ENCODE data around the gene PALMD. TPM values are rescaled to one million over a fixed set of nuclear protein-coding genes. Genes with fewer than 3 reads are reported as not detected.

Gene PALMD
- total and polyA plus RNA-seq, 2 donors (not counting 1 experiment from before 2014, with no cell fraction given): not detected

- no peak for ATAC-seq (ENCODE audit: low read depth)
- H3K27ac ChIP-seq (ENCODE audit: low read length in 2 of 2): no peak overlapping the region
- H3K4me2 ChIP-seq (replicated peaks; ENCODE audit: low read depth, low read length, poor library complexity, severe bottlenecking): no peak overlapping the region
- H4K20me1 ChIP-seq (ENCODE audit: control insufficient read depth, insufficient read depth, low read length, poor library complexity, severe bottlenecking): no peaks in the 10 kb centered on the region
- H2AFZ ChIP-seq (ENCODE audit: insufficient read depth, low read depth, low read length, poor library complexity, severe bottlenecking): no peak overlapping the region
- H3K4me3 ChIP-seq (ENCODE audit: control extremely low read depth in 1 of 5, extremely low read depth in 1 of 5, insufficient read depth in 1 of 5, low read depth in 2 of 5, low read length in 4 of 5): no peak overlapping the region
- no peaks in the 10 kb centered on the region for H3K79me2 ChIP-seq (ENCODE audit: control insufficient read depth, insufficient read depth, low read length)
- no peaks in the 10 kb centered on the region for H3K9me3 ChIP-seq (ENCODE audit: control extremely low read depth in 1 of 3, control insufficient read depth in 2 of 3, insufficient read depth in 1 of 3, low read length in 2 of 3)
- H3K4me1 Mint-ChIP-seq: no peaks in the 10 kb centered on the region
- intact Hi-C loops (cut with micrococcal nuclease): no loop called here
- no peaks in the 10 kb centered on the region for H3K4me1 ChIP-seq (ENCODE audit: control insufficient read depth in 2 of 2, insufficient read depth in 2 of 2, low read length in 2 of 2)
- H3K27ac Mint-ChIP-seq: no peak overlapping the region
- no peak for DNase-seq
- H3K27me3 Mint-ChIP-seq: peaks cover 3% of the 10 kb centered on the region
- ChIA-PET POLR2A (no interaction called here), CTCF (no interaction called here)
- no peaks in the 10 kb centered on the region for H3K36me3 ChIP-seq (replicated peaks in 1 of 2; ENCODE audit: control extremely low read depth in 1 of 2, control insufficient read depth in 1 of 2, extremely low read depth in 1 of 2, insufficient read depth in 2 of 2, low read length in 1 of 2)
- TF ChIP-seq EZH2 (IDR thresholded peaks at IDR 0.05; ENCODE audit: borderline replicate concordance, insufficient read depth, low read depth, low read length, poor library complexity, severe bottlenecking): no peak
- TF ChIP-seq, protein P1, sequence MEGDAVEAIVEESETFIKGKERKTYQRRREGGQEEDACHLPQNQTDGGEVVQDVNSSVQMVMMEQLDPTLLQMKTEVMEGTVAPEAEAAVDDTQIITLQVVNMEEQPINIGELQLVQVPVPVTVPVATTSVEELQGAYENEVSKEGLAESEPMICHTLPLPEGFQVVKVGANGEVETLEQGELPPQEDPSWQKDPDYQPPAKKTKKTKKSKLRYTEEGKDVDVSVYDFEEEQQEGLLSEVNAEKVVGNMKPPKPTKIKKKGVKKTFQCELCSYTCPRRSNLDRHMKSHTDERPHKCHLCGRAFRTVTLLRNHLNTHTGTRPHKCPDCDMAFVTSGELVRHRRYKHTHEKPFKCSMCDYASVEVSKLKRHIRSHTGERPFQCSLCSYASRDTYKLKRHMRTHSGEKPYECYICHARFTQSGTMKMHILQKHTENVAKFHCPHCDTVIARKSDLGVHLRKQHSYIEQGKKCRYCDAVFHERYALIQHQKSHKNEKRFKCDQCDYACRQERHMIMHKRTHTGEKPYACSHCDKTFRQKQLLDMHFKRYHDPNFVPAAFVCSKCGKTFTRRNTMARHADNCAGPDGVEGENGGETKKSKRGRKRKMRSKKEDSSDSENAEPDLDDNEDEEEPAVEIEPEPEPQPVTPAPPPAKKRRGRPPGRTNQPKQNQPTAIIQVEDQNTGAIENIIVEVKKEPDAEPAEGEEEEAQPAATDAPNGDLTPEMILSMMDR (IDR thresholded peaks at IDR 0.05): no peak
- H3K4me3 Mint-ChIP-seq: no peak overlapping the region
- peaks cover 0 to 4% (median 0%) of the 10 kb centered on the region in 4 experiments for H3K27me3 ChIP-seq (replicated peaks in 1 of 4; ENCODE audit: control extremely low read depth in 1 of 4, control insufficient read depth in 3 of 4, insufficient read depth in 4 of 4, low read length in 3 of 4)
- H3K9ac ChIP-seq (ENCODE audit: low read length): no peak overlapping the region
- H3K9me3 Mint-ChIP-seq (ENCODE audit: insufficient read depth): no peaks in the 10 kb centered on the region
Measured at GRCh38 chr1:99640672-99641071, 5.2 kb upstream of the PALMD start.

DNA sequence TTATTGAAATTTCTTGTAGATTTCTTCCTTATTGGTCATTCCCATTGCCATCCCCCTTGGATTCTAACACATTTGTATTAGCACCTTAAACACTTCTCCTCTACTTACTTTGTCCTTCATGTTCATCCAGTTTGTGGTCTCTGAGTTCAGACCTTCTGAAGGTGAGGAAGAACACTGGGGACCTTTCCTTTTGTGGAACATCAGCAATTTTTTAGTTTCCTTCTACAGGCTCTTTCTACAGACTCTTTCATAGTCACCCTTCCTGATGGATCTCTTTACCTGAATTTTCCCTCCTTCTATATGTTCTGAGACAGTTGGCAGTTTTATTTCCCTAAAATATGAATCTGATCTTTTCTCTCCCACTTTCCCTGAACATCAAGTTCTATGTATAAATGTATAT lies 4.4 kb upstream of the PALMD start:
- Histone ChIP-seq H3K36me3 (replicated peaks in 1 of 2; ENCODE audit: control extremely low read depth in 1 of 2, control insufficient read depth in 1 of 2, extremely low read depth in 1 of 2, insufficient read depth in 2 of 2, low read length in 1 of 2) (no peaks in the 10 kb centered on the region), H4K20me1 (ENCODE audit: control insufficient read depth, insufficient read depth, low read length, poor library complexity, severe bottlenecking) (no peaks in the 10 kb centered on the region), H3K4me1 (ENCODE audit: control insufficient read depth in 2 of 2, insufficient read depth in 2 of 2, low read length in 2 of 2) (no peaks in the 10 kb centered on the region), H3K79me2 (ENCODE audit: control insufficient read depth, insufficient read depth, low read length) (no peaks in the 10 kb centered on the region), H3K27me3 (replicated peaks in 1 of 4; ENCODE audit: control extremely low read depth in 1 of 4, control insufficient read depth in 3 of 4, insufficient read depth in 4 of 4, low read length in 3 of 4) (peaks cover 0 to 4% (median 0%) of the 10 kb centered on the region in 4 experiments), H3K4me3 (ENCODE audit: control extremely low read depth in 1 of 5, extremely low read depth in 1 of 5, insufficient read depth in 1 of 5, low read depth in 2 of 5, low read length in 4 of 5) (no peak overlapping the region), H3K9me3 (ENCODE audit: control extremely low read depth in 1 of 3, control insufficient read depth in 2 of 3, insufficient read depth in 1 of 3, low read length in 2 of 3) (no peaks in the 10 kb centered on the region), H3K4me2 (replicated peaks; ENCODE audit: low read depth, low read length, poor library complexity, severe bottlenecking) (no peak overlapping the region), H3K27ac (ENCODE audit: low read length in 2 of 2) (no peak overlapping the region), H2AFZ (ENCODE audit: insufficient read depth, low read depth, low read length, poor library complexity, severe bottlenecking) (no peak overlapping the region), H3K9ac (ENCODE audit: low read length) (no peak overlapping the region)
- H3K9me3 Mint-ChIP-seq (ENCODE audit: insufficient read depth): no peaks in the 10 kb centered on the region
- ChIA-PET POLR2A (no interaction called here), CTCF (no interaction called here)
- H3K27ac Mint-ChIP-seq: no peak overlapping the region
- H3K4me3 Mint-ChIP-seq: no peak overlapping the region
- no peak for DNase-seq
- H3K27me3 Mint-ChIP-seq: peaks cover 7% of the 10 kb centered on the region
- no peak for ATAC-seq (ENCODE audit: low read depth)
- H3K4me1 Mint-ChIP-seq: no peaks in the 10 kb centered on the region
- intact Hi-C loops (cut with micrococcal nuclease): no loop called here
- TF ChIP-seq EZH2 (IDR thresholded peaks at IDR 0.05; ENCODE audit: borderline replicate concordance, insufficient read depth, low read depth, low read length, poor library complexity, severe bottlenecking): no peak
- TF ChIP-seq, protein P1 (IDR thresholded peaks at IDR 0.05): no peak
